ENCODE data around the gene C16orf54. TPM values are rescaled to one million over a fixed set of nuclear protein-coding genes. Genes with fewer than 3 reads are reported as not detected.

The C16orf54 gene
- total RNA-seq, 1 experiment from 2014 or later = 0.18 TPM

DNA sequence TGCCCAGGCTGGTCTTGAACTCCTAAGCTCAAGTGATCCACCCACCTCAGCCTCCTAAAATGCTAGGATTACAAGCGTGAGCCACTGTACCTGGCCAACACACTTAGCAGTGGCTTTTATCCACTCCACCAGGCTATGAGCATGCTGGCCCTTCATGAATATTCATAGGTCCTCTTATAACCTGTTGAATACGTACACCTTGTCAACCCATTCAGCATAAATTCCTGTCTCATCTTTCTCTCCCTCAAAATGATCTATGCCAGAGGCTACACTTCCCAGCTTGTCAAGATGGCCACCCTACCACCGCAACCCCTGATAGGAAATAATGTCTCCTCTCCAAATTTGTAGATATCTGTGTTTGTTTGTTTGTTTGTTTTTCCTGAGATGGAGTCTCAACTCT, 21.3 kb upstream of the C16orf54 start:
- H3K27me3 ChIP-seq (ENCODE audit: control insufficient read depth, insufficient read depth, low read length) = no peaks in the 10 kb centered on the region
- ChIA-PET POLR2A (no interaction called here), CTCF (interaction anchor here (0.6 kb wide), 1 partner anchor 89 kb away, joined by 5 read pairs; no protein-coding TSS in a partner anchor)
- intact Hi-C loops (cut with micrococcal nuclease; ENCODE audit: unreplicated experiment) = no loop called here
- H3K27ac ChIP-seq (ENCODE audit: low read length) = no peak overlapping the region
- no peaks in the 10 kb centered on the region for H3K4me1 ChIP-seq (ENCODE audit: control insufficient read depth, insufficient read depth, low read length)
- no peak for TF ChIP-seq REST (IDR thresholded peaks at IDR 0.05; ENCODE audit: insufficient read depth in 1 of 2, low read depth in 2 of 2, low read length in 1 of 2)
- TF ChIP-seq SIN3A (IDR thresholded peaks at IDR 0.05; ENCODE audit: borderline replicate concordance, insufficient read depth, low read depth, low read length) = no peak
- TF ChIP-seq POLR2AphosphoS5 (IDR thresholded peaks at IDR 0.05; ENCODE audit: low read depth, low read length) = no peak
- no peak for TF ChIP-seq CTCF (IDR thresholded peaks at IDR 0.05)
- TF ChIP-seq TCF7L2 (IDR thresholded peaks at IDR 0.05; ENCODE audit: low read depth, low read length) = no peak
- no peaks in the 10 kb centered on the region for H3K9me3 ChIP-seq (ENCODE audit: control insufficient read depth, insufficient read depth, low read depth, low read length)
- no TSS peak for BruUV-seq (replicated peaks)
- no peaks in the 10 kb centered on the region for H3K36me3 ChIP-seq (ENCODE audit: control insufficient read depth, insufficient read depth, low read length)
- in situ Hi-C loops (cut with HindIII; ENCODE audit: low pct_unique_long_range_greater_than_20kb, low sequenced_read_pairs) = no loop called here
- DNase-seq (ENCODE audit: low read depth, low spot score) (no peak), ATAC-seq (no peak)
- H3K4me3 ChIP-seq (ENCODE audit: low read depth in 2 of 2, low read length in 2 of 2) = no peak overlapping the region

- CTCF ChIA-PET = no interaction called here
- BruUV-seq (replicated peaks) = no TSS peak
- TF ChIP-seq POLR2AphosphoS5 (IDR thresholded peaks at IDR 0.05; ENCODE audit: low read depth, low read length) (no peak), REST (IDR thresholded peaks at IDR 0.05; ENCODE audit: insufficient read depth in 1 of 2, low read depth in 2 of 2, low read length in 1 of 2) (no peak), SIN3A (IDR thresholded peaks at IDR 0.05; ENCODE audit: borderline replicate concordance, insufficient read depth, low read depth, low read length) (no peak), TCF7L2 (IDR thresholded peaks at IDR 0.05; ENCODE audit: low read depth, low read length) (no peak), CTCF (IDR thresholded peaks at IDR 0.05) (no peak)
Measured at GRCh38 chr16:29766571-29766970, 20.8 kb upstream of the C16orf54 start.

More at GRCh38 chr16:29766571-29766970, 20.8 kb upstream of the C16orf54 start:
- H3K27me3 ChIP-seq (ENCODE audit: control insufficient read depth, insufficient read depth, low read length) = no peaks in the 10 kb centered on the region
- H3K27ac ChIP-seq (ENCODE audit: low read length) = no peak overlapping the region
- no peaks in the 10 kb centered on the region for H3K9me3 ChIP-seq (ENCODE audit: control insufficient read depth, insufficient read depth, low read depth, low read length)
- in situ Hi-C loops (cut with HindIII; ENCODE audit: low pct_unique_long_range_greater_than_20kb, low sequenced_read_pairs) = no loop called here
- DNase-seq (ENCODE audit: low read depth, low spot score) (no peak), ATAC-seq (no peak)
- POLR2A ChIA-PET = no interaction called here
- no peaks in the 10 kb centered on the region for H3K36me3 ChIP-seq (ENCODE audit: control insufficient read depth, insufficient read depth, low read length)
- H3K4me3 ChIP-seq (ENCODE audit: low read depth in 2 of 2, low read length in 2 of 2) = no peak overlapping the region
- intact Hi-C loops (cut with micrococcal nuclease; ENCODE audit: unreplicated experiment) = no loop called here
- no peaks in the 10 kb centered on the region for H3K4me1 ChIP-seq (ENCODE audit: control insufficient read depth, insufficient read depth, low read length)

Data from Panc1 (cell line).